HG02759 (cell line): ENCODE results near the gene ARRDC2.
A peak's percentile ranks its signal among the peaks of the same experiment; 100 is the strongest.
"Not testable (repeated sequence)": the region's sequence is repeated elsewhere in the genome, so short reads cannot be mapped to it uniquely, and the experiment has no call there.

ENCODE experiments used
- ATAC-seq: cut with Tn5 transposase; IDR thresholded peaks from one replicate; pipeline ENCODE4 v1.9.1; 2021; ENCODE audit warnings: mild to moderate bottlenecking, moderate library complexity; ENCODE audit not compliant: unreplicated experiment

The ARRDC2 gene

GRCh38 chr19:18007917-18008673, at the start of gene ARRDC2:
TSS of gene ARRDC2 (plus strand) at chr19:18008170. CDS start at chr19:18008311, 141 bp downstream.
- ATAC-seq, result peak; percentile 71

DNA sequence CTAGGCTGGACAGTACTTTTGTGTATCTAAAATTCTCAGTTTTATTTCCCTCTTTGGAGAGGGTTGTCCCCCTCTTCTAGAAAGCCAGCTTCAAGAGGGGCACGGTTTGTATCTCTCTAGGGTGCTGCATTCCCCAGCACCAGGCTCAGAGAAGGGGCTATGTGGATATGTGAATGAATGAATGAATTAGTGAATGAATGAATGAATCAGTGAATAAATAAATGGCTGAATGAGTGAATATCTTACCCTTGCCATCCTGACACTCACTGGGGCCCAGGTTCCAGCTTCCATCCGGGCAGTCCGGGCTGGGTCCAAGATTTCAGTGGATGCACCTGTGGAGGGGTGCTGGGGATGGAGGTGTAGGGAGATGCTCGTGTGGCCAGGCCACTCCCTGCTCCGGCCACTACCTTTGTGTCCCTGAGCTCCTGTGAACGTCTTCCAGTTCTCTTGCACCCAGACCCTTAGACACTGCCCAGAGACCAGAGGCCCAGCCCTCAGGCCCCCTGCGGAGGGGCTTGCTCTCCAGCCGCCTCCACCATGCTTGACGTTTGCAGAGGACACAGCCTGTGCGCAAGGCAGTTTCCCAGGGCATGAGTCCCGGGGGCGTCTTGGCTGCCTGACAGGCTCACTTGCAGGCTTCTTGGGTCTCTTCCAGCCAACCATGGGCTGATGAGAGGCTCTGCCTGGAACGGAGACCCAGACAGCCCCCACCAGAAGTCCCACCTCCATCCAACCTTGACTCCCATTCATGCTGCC, 43.9 kb upstream of the ARRDC2 start:
- ATAC-seq, result no peak

- ATAC-seq, result no peak
Observed at GRCh38 chr19:17965370-17966128, 42.4 kb upstream of the ARRDC2 start.

DNA sequence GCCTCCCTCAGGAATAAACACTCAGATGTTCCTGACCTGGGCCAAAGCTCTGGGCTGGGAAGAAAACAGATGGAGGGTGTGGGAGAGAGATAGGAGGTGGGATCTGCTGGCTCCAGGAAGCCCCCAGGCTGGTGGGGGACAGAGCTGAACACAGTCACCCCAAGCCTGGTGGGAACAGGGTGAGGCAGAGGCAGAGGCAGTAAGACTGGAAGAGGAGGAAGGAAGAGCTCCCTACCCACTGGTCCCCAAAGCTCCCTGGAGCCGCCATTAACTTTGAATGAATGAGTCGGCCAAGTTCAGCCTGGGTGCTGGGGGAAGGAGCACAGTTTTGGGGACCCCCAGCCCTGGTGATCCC, 41.9 kb upstream of the ARRDC2 start:
- no peak for ATAC-seq

GRCh38 chr19:17966550-17967256, 41.3 kb upstream of the ARRDC2 start, which contains the start of gene KCNN1:
TSS of gene KCNN1 (plus strand) at chr19:17967107. CDS start at chr19:17973889, 6,782 bp downstream.
- no peak for ATAC-seq

DNA sequence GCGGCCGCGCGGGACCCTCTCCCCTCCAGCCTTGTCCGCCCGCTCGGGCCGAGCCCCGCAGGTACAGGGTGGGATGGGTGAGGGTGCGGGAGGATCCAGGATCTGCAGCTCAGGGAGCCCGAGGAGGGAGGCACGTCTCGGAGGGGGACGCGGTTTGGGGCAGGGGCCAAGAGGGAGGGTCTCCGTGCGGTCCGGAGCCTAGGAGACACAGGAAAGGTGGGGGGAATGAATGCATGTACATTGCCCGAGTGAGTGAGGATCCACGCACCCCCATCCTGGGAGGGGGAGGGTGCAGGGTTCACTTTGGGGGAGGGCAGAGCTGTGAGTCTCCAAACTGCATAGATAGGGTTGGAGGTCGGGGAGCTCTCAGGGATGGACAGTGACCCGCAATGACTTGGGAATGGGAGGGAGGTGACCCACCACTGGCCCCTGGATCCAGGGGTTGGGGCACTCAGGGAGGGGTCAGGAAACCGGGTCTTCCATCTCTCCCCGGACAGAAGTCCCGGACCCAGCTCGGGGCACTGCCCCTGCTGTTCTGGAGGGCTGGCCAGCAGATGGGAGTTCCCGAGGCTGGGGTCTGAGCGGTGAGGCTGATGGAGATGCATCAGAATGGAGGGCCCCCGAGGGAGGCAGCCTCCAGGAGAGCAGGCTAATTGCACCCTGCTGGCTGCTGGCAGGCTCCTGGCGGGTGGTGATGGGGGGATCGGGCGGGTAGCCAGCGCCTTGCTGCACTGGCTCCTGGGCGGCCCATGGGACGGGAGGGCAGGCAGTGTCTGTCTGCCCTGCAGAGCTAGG, 40.5 kb upstream of the ARRDC2 start:
- no peak for ATAC-seq

- ATAC-seq, result no peak
Observed at GRCh38 chr19:17968362-17968761, 39.6 kb upstream of the ARRDC2 start.

DNA sequence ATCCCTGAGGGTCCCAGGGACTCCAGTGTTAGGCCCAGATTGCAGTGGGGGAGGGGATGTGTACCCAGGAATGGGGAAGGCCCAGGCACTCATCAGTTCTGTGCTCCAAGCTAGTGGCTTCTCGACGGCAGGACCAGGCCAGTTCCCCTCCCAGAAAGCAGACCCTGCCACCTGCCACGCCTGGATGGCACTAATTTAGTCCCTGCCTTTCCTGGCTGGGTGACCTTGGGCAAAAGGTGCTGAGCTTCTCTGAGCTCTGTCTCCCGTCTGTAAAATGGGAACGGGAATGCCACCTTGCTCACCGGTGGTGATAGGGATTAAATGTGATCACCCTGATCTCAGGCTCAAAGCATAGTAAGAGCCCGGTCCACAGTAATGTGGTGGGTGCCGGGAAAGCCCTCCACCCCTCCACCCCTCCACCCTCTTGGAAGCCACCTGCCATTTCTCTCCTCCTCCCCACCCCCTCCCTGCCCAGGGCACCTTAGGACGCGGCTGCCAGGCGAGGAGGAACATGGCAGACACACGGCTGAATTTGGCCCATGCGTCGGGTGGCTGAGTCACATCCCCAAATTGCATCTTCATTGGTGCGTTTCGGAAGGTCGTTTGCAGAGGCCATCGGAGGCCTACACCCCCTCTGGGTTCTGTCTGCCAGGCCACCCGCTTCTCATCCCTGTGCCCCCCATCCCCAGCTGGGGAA, 38.7 kb upstream of the ARRDC2 start:
- no peak for ATAC-seq

DNA sequence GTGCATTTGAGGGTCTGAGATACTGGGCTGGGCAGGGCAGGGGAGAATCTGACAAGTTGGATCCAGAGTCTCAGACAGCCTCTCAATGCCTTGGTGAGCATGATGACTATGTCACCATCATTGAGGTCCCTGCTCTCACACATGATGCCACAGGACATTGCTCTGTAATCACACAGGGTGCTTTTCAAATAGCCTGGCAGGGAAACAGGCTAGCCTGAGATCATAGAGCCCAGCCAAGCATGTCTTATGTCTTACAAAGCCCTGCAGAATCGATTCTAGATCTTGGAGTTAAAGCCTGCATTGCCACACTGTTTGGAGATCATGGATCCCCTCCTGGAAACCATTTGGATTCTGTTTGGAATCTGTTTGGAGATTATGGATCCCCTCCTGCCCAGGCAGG, 35.7 kb upstream of the ARRDC2 start:
- ATAC-seq, result no peak

DNA sequence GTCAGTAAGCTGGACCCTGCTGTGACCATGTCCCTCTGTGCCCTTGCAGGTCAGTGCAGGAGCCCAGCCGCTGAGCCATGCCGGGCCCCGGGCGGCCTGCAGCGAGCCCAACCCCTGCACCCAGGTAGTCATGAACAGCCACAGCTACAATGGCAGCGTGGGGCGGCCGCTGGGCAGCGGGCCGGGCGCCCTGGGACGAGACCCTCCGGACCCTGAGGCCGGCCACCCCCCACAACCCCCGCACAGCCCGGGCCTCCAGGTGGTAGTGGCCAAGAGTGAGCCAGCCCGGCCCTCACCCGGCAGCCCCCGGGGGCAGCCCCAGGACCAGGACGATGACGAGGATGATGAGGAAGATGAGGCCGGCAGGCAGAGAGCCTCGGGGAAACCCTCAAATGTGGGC, 34.2 kb upstream of the ARRDC2 start:
- ATAC-seq, result no peak

GRCh38 chr19:17974551-17974950, 33.4 kb upstream of the ARRDC2 start:
- ATAC-seq, result no peak

GRCh38 chr19:17975032-17975431, 32.9 kb upstream of the ARRDC2 start:
- ATAC-seq, result no peak

DNA sequence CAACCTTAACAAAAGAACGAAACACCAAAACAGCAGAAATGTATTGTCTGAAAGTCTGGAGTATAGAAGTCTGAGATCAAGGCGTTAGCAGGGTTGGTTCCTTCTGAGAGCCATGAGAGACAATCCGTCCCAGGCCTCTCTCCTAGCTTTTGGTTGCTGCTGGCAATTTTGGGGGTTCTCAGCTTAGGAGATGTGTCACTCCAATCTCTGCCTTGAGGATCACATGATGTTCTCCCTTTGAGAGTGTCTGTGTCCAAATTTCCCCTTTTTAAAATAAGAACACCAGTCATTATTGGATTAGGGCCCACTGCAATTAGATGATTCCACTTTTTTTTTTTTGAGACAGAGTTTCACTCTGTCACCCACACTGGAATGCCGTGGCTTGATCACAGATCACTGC, 30.9 kb upstream of the ARRDC2 start:
- no peak for ATAC-seq

GRCh38 chr19:17977488-17977887, 30.5 kb upstream of the ARRDC2 start:
- ATAC-seq, result no peak

DNA sequence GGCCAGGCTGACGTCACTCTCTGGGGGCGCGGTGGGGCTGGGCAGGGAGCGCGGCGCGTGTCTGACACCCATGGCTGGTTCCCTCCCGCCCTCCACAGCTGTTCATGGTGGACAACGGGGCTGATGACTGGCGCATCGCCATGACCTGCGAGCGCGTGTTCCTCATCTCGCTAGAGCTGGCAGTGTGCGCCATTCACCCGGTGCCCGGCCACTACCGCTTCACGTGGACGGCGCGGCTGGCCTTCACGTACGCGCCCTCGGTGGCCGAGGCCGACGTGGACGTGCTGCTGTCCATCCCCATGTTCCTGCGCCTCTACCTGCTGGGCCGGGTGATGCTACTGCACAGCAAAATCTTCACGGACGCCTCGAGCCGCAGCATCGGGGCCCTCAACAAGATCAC, 26.4 kb upstream of the ARRDC2 start:
- no peak for ATAC-seq

GRCh38 chr19:17982430-17982829, 25.5 kb upstream of the ARRDC2 start:
- ATAC-seq, result no peak

DNA sequence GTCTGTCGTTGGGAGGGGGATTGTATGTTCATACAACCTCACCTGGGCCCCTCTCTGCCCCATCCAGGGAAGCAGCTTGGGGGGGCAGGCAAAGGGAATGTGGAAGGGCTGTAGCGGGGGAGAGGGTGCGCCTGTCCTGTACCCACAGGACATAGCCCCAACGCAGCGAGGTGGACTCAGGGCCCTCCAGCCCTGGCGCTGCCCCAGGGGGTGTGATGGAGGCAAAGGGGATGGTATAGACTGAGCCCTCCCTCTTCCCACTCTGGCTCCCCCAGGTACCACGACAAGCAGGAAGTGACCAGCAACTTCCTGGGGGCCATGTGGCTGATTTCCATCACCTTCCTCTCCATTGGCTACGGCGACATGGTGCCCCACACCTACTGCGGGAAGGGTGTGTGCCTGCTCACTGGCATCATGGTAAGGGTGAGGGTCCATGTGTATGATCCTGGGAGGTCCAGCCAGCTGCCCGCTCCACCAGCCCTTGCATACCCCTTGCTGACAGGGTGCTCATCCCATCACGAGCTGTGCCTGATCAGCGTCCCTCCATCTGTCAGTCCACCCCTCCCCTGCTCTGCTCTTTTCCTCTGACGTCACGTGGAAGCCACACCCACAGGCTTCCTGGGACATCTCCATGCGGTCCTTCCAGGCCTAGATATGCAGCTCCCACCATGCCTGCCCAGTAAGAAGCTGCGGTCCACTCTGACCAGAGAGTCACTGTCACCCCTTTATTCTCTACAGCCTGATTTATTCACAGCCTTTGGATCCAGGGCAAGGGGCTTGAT, 22.7 kb upstream of the ARRDC2 start:
- ATAC-seq, result no peak

- ATAC-seq, result not testable (repeated sequence)
Observed at GRCh38 chr19:17986569-17986968, 21.4 kb upstream of the ARRDC2 start.

DNA sequence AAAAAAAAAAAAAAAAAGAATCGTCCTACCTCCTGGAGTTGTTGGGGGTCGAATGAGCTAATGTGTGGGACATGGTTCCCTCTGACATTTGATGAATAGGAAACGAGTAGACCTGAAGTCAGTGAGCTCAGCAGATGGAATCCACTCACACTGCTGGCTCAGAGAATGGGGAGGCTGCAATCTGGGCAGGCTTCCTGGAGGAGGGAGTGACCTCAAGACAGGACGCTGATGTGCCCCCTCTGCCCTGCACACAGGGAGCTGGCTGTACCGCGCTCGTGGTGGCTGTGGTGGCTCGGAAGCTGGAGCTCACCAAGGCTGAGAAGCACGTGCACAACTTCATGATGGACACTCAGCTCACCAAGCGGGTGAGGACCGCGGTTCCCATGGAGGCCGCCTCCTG, 19.8 kb upstream of the ARRDC2 start:
- ATAC-seq, result no peak
